HEK293 (cell line): ENCODE data around the gene KRT20.

Experiments used
- CTCF ChIA-PET: fragments of 350-600 bp; formaldehyde crosslinking; extraction: SDS; loops from one replicate; lab custom pipeline; 2021; ENCODE audit warnings: antibody characterized with exemption; lab: Yijun Ruan, JAX
- POLR2A ChIA-PET: fragments of 300-600 bp; formaldehyde crosslinking; extraction: SDS; loops from one replicate; lab custom pipeline; 2020; ENCODE audit warnings: antibody characterized with exemption, inconsistent platforms; lab: Yijun Ruan, JAX
- H3K27ac ChIP-seq: fragments of 200-500 bp; sonication (Bioruptor generic); 2 replicates; pipeline ENCODE4 v1.5.1; 2014; ENCODE audit warnings: low read depth, low read length, control low read depth, inconsistent platforms; ENCODE audit errors: extremely low read depth
- H3K36me3 ChIP-seq, 2 experiments: fragments of 200-500 bp in 1 of 2; sonication (Bioruptor generic) in 1 of 2; 1 replicate in 1 of 2; 2 replicates in 1 of 2; pipeline ENCODE4 v1.5.1; 2014 to 2017; ENCODE audit warnings: inconsistent platforms in 2 of 2, low read length in 2 of 2; ENCODE audit not compliant: control insufficient read depth in 2 of 2, insufficient read depth in 1 of 2
- H3K4me1 ChIP-seq: fragments of 200-500 bp; sonication (Bioruptor generic); 2 replicates; pipeline ENCODE4 v1.5.1; 2014; ENCODE audit warnings: mild to moderate bottlenecking, low read length, inconsistent platforms; ENCODE audit not compliant: control insufficient read depth, insufficient read depth
- H3K4me3 ChIP-seq: 2 replicates; pipeline ENCODE4 v1.5.1; 2011; ENCODE audit warnings: low read depth, mild to moderate bottlenecking, control low read depth, low read length, moderate library complexity
- H3K9me3 ChIP-seq: fragments of 200-500 bp; sonication (Bioruptor generic); 2 replicates; pipeline ENCODE4 v1.5.1; 2014; ENCODE audit warnings: low read depth, low read length, inconsistent platforms; ENCODE audit not compliant: control insufficient read depth, insufficient read depth
- FEZF1 ChIP-seq: fragments of 450-650 bp; formaldehyde crosslinking; IDR thresholded peaks from 2 replicates; pipeline ENCODE4 v1.5.1; 2016; ENCODE audit warnings: missing biosample characterization, missing genetic modification characterization
- GLIS1 ChIP-seq: fragments of 450-650 bp; formaldehyde crosslinking; IDR thresholded peaks from 2 replicates; pipeline ENCODE4 v1.5.1; 2016; ENCODE audit warnings: missing biosample characterization, missing genetic modification characterization
- PRDM1 ChIP-seq: fragments of 450-650 bp; formaldehyde crosslinking; IDR thresholded peaks from 2 replicates; pipeline ENCODE4; 2016; ENCODE audit warnings: missing biosample characterization, missing genetic modification characterization
- RBAK ChIP-seq: fragments of 450-650 bp; formaldehyde crosslinking; IDR thresholded peaks from 2 replicates; pipeline ENCODE4 v1.5.1; 2016; ENCODE audit warnings: missing biosample characterization, missing genetic modification characterization
- REPIN1 ChIP-seq: fragments of 450-650 bp; formaldehyde crosslinking; IDR thresholded peaks from 2 replicates; pipeline ENCODE4 v1.5.1; 2017; ENCODE audit warnings: missing biosample characterization, missing genetic modification characterization, low read depth
- ZBTB17 ChIP-seq: fragments of 450-650 bp; formaldehyde crosslinking; IDR thresholded peaks from 2 replicates; pipeline ENCODE4 v1.5.1; 2016; ENCODE audit warnings: missing biosample characterization, missing genetic modification characterization
- ZBTB48 ChIP-seq: fragments of 450-650 bp; formaldehyde crosslinking; IDR thresholded peaks from 2 replicates; pipeline ENCODE4 v1.5.1; 2016; ENCODE audit warnings: missing biosample characterization, missing genetic modification characterization
- ZNF2 ChIP-seq: fragments of 450-650 bp; formaldehyde crosslinking; IDR thresholded peaks from 2 replicates; pipeline ENCODE4 v1.5.1; 2016; ENCODE audit warnings: missing biosample characterization, missing genetic modification characterization
- ZNF292 ChIP-seq: fragments of 450-650 bp; formaldehyde crosslinking; IDR thresholded peaks from 2 replicates; pipeline ENCODE4 v1.5.1; 2016; ENCODE audit warnings: low read depth, missing biosample characterization, missing genetic modification characterization, borderline replicate concordance
- ZNF473 ChIP-seq: fragments of 450-650 bp; formaldehyde crosslinking; IDR thresholded peaks from 2 replicates; pipeline ENCODE4 v1.5.1; 2017; ENCODE audit warnings: missing biosample characterization, missing genetic modification characterization
- ZNF548 ChIP-seq: fragments of 450-650 bp; formaldehyde crosslinking; IDR thresholded peaks from 2 replicates; pipeline ENCODE4 v1.5.1; 2016; ENCODE audit warnings: missing biosample characterization, missing genetic modification characterization
- ZNF670 ChIP-seq: fragments of 450-650 bp; formaldehyde crosslinking; IDR thresholded peaks from 2 replicates; pipeline ENCODE4 v1.5.1; 2016; ENCODE audit warnings: missing biosample characterization, missing genetic modification characterization, low read depth
- ZSCAN16 ChIP-seq: fragments of 450-650 bp; formaldehyde crosslinking; IDR thresholded peaks from 2 replicates; pipeline ENCODE4 v1.5.1; 2016; ENCODE audit warnings: missing biosample characterization, missing genetic modification characterization
- TF ChIP-seq, protein P1 (sequence below): IDR thresholded peaks from 2 replicates; pipeline ENCODE4 v1.6.1; 2011; ENCODE audit warnings: mild to moderate bottlenecking, low read depth, low read length, borderline replicate concordance
- TF ChIP-seq, protein P2 (sequence below): fragments of 450-650 bp; formaldehyde crosslinking; IDR thresholded peaks from 2 replicates; pipeline ENCODE4 v1.5.1; 2016; ENCODE audit warnings: missing biosample characterization, missing genetic modification characterization
- TF ChIP-seq, protein P3 (sequence below): fragments of 450-650 bp; formaldehyde crosslinking; IDR thresholded peaks from 2 replicates; pipeline ENCODE4 v1.5.1; 2016; ENCODE audit warnings: missing biosample characterization, missing genetic modification characterization
- TF ChIP-seq, protein P4 (sequence below): fragments of 450-650 bp; formaldehyde crosslinking; IDR thresholded peaks from 2 replicates; pipeline ENCODE4 v1.5.1; 2017; ENCODE audit warnings: missing biosample characterization, missing genetic modification characterization

KRT20 gene

DNA sequence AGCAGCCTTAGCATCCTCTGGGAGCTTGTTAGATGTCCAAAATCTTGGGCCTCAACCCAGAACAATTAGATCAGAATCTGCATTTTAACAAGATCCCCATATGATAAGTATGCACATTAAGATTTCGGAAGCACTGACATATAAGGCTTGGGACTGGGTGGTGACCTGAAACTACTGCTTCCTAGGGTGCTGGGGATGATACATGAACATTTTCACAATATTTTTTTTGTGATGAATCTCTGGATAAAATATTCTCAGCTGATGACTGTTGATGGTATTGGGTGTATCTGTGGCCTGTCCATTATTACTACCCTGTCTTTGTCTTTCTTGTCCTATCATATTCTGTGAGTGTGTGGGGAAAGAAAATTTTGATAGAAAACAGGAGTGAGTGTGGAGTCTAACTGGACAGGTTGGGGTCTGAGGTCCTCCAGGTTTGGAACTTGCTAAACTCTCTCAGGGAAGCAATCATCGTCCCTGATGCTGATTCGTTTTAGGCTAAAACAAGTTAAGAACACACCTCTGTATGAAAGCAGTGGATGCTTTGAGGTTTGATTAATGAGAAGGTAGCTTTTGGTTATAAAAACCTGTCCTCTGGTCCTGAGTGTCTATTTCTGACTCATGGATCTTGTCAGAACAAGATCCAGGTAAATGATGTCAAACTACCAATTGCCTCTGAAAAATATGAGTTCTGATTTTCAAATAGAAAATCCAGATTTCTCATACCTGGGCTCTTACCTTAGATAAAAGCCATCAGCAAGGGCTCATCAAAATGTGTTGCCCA is 29.2 kb upstream of the KRT20 start:
- Histone ChIP-seq H3K9me3 (no peaks in the 10 kb centered on the region), H3K36me3 (no peaks in the 10 kb centered on the region), H3K27ac (no peak overlapping the region), H3K4me3 (no peak overlapping the region), H3K4me1 (peaks cover 6% of the 10 kb centered on the region; the same call in 1 of the 2 replicates)
- POLR2A ChIA-PET = no interaction called here
- CTCF ChIA-PET = interaction anchor here (0.9 to 2.6 kb wide), 8 partner anchors 10 to 734 kb away, joined by 3 to 15 read pairs (median 10); no protein-coding TSS in a partner anchor
- TF ChIP-seq, protein P1, sequence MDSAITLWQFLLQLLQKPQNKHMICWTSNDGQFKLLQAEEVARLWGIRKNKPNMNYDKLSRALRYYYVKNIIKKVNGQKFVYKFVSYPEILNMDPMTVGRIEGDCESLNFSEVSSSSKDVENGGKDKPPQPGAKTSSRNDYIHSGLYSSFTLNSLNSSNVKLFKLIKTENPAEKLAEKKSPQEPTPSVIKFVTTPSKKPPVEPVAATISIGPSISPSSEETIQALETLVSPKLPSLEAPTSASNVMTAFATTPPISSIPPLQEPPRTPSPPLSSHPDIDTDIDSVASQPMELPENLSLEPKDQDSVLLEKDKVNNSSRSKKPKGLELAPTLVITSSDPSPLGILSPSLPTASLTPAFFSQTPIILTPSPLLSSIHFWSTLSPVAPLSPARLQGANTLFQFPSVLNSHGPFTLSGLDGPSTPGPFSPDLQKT = no peak
- TF ChIP-seq ZNF548 (tag by site-specific recombination) (no peak), ZNF2 (tag by site-specific recombination) (no peak), RBAK (tag by site-specific recombination) (no peak), FEZF1 (tag by site-specific recombination) (no peak), GLIS1 (tag by site-specific recombination) (no peak), PRDM1 (tag by site-specific recombination) (no peak), ZNF473 (tag by site-specific recombination) (no peak), ZNF292 (no peak), ZBTB48 (tag by site-specific recombination) (no peak)
- TF ChIP-seq, protein P2, sequence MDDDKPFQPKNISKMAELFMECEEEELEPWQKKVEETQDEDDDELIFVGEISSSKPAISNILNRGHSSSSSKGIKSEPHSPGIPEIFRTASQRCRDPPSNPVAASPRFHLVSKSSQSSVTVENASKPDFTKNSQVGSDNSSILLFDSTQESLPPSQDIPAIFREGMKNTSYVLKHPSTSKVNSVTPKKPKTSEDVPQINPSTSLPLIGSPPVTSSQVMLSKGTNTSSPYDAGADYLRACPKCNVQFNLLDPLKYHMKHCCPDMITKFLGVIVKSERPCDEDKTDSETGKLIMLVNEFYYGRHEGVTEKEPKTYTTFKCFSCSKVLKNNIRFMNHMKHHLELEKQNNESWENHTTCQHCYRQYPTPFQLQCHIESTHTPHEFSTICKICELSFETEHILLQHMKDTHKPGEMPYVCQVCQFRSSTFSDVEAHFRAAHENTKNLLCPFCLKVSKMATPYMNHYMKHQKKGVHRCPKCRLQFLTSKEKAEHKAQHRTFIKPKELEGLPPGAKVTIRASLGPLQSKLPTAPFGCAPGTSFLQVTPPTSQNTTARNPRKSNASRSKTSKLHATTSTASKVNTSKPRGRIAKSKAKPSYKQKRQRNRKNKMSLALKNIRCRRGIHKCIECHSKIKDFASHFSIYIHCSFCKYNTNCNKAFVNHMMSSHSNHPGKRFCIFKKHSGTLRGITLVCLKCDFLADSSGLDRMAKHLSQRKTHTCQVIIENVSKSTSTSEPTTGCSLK (tag by site-specific recombination) = no peak
- TF ChIP-seq, protein P3, sequence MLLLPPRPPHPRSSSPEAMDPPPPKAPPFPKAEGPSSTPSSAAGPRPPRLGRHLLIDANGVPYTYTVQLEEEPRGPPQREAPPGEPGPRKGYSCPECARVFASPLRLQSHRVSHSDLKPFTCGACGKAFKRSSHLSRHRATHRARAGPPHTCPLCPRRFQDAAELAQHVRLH (tag by site-specific recombination) = no peak

DNA sequence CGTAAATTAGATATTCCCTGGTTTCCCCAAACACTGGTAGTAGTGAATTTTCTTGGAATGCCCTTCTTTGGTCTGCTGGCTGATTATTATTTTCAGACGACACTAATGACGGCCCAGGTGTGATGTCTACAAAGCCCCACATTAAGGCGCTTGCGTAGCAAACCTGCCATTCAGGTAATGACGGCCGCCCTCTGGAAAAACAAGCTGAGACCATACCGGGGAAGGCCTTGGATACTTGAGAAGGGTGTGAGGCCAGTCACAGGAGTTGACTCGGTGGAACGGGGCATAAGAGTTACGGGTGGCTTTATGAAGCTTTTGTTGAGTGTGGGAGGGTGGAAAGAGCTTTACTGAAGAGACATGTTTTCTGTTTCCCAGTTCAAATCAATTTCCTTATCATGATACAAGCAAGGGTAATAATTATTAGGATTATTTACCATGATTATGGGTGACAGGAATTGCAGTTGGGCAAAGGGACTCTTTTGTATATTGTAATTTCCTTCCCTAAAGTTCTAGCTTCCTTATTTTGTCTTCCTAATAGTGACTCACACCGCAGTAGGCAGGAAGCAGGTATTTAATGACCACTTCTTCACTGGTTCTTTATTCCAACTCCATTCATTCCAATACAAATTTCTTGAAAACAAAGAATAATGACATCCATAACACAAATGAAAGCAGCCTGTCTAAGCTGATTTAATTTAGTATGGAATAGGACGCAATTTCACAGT is 27.6 kb upstream of the KRT20 start:
- ChIA-PET POLR2A (no interaction called here), CTCF (interaction anchor here (0.6 to 3.9 kb wide), 8 partner anchors 109 to 933 kb away, joined by 3 to 42 read pairs (median 10); no protein-coding TSS in a partner anchor)
- peaks cover 6% of the 10 kb centered on the region; the same call in 1 of the 2 replicates for H3K4me1 ChIP-seq
- no peak overlapping the region for H3K4me3 ChIP-seq
- no peaks in the 10 kb centered on the region for H3K36me3 ChIP-seq
- TF ChIP-seq REPIN1 (no peak), ZSCAN16 (tag by site-specific recombination) (no peak), ZNF670 (tag by site-specific recombination) (no peak), ZNF473 (tag by site-specific recombination) (no peak), ZBTB17 (no peak)
- TF ChIP-seq, protein P4, sequence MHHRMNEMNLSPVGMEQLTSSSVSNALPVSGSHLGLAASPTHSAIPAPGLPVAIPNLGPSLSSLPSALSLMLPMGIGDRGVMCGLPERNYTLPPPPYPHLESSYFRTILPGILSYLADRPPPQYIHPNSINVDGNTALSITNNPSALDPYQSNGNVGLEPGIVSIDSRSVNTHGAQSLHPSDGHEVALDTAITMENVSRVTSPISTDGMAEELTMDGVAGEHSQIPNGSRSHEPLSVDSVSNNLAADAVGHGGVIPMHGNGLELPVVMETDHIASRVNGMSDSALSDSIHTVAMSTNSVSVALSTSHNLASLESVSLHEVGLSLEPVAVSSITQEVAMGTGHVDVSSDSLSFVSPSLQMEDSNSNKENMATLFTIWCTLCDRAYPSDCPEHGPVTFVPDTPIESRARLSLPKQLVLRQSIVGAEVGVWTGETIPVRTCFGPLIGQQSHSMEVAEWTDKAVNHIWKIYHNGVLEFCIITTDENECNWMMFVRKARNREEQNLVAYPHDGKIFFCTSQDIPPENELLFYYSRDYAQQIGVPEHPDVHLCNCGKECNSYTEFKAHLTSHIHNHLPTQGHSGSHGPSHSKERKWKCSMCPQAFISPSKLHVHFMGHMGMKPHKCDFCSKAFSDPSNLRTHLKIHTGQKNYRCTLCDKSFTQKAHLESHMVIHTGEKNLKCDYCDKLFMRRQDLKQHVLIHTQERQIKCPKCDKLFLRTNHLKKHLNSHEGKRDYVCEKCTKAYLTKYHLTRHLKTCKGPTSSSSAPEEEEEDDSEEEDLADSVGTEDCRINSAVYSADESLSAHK = no peak
- no peak overlapping the region for H3K27ac ChIP-seq
- no peaks in the 10 kb centered on the region for H3K9me3 ChIP-seq
